Measurements from ENCODE around the gene TBPL1. TPM values are rescaled to one million over a fixed set of nuclear protein-coding genes. Genes with fewer than 3 reads are reported as not detected.
"Not testable (repeated sequence)": the region's sequence is repeated elsewhere in the genome, so short reads cannot be mapped to it uniquely, and the experiment has no call there.

TBPL1 gene
- total RNA-seq, result 37.2 and 40.0 TPM in 2 replicates

- Mint-ChIP-seq H3K9me3 (no peaks in the 10 kb centered on the region), H3K27me3 (peaks cover 10% of the 10 kb centered on the region), H3K27ac (peak within 1 kb of the TSS; percentile 89), H3K4me1 (peaks cover 39% of the 10 kb centered on the region), H3K4me3 (peak within 1 kb of the TSS; percentile 98), H3K36me3 (ENCODE audit: low read depth) (peaks cover 11% of the 10 kb centered on the region)
- DNase-seq, result peak; percentile 95
- intact Hi-C loops (cut with micrococcal nuclease), result loop anchor here (2.0 to 10.0 kb wide), 6 partner anchors 14 to 1138 kb away; partner anchors contain the start of gene RPS12
Observed at GRCh38 chr6:133952815-133953633, at the start of gene TBPL1. TBPL1 (plus strand) TSS chr6:133953224; CDS start chr6:133980126, 26,902 bp downstream.

DNA sequence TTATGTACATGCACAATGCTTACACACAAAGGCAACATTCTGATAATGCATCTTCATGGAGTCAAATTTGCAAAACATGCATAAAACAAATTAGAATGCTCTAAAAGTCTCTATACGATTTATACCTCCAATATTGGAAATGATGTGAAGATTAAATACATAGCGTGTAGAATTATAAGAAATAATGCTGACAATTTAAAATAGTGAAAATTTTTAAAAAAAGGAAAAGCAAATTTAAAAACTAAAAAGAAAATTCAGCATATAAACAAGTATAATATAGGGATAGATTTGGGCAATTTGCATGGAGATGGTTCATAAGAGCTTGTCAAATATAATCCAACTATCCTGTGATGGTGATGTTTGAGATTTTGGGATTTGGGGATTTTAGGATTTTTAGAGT, 49.2 kb upstream of the TBPL1 start:
- no peak for DNase-seq
- intact Hi-C loops (cut with micrococcal nuclease), result no loop called here
- Mint-ChIP-seq H3K27me3 (peaks cover 51% of the 10 kb centered on the region), H3K9me3 (no peaks in the 10 kb centered on the region), H3K4me3 (no peak overlapping the region), H3K27ac (no peak overlapping the region), H3K4me1 (no peaks in the 10 kb centered on the region), H3K36me3 (ENCODE audit: low read depth) (no peaks in the 10 kb centered on the region)

- Mint-ChIP-seq H3K27me3 (peaks cover 52% of the 10 kb centered on the region), H3K9me3 (no peaks in the 10 kb centered on the region), H3K36me3 (ENCODE audit: low read depth) (no peaks in the 10 kb centered on the region), H3K4me3 (no peak overlapping the region), H3K4me1 (no peaks in the 10 kb centered on the region), H3K27ac (no peak overlapping the region)
- DNase-seq, result no peak
- intact Hi-C loops (cut with micrococcal nuclease), result no loop called here
Observed at GRCh38 chr6:133906050-133906449, 47.0 kb upstream of the TBPL1 start.

DNA sequence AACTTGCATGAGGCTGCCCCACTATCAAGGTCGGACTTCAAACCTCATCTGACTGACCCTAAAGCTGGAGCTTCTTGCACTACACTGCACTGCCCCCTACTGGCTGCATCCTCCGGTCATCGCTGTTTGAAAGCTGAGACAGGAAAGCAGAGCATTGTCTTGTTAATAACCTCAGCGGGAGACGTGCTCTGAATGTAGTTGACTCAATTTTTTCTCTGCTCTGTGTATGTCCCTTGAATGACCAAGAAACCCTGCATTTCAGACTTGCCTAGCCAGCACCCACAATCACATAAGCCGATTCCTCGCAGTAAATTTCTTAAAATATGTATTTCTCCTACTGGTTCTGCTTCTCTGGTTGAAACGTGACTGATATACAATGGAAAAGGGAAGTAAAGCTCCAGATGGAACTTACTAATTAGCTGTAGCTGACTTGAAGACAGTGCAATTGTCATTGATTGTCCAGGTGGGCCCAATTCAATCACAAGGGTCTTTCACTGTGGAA, 36.3 kb upstream of the TBPL1 start:
- peak; percentile 91 for DNase-seq
- Mint-ChIP-seq H3K27ac (no peak overlapping the region), H3K27me3 (peaks cover 29% of the 10 kb centered on the region), H3K9me3 (no peaks in the 10 kb centered on the region), H3K4me3 (no peak overlapping the region), H3K36me3 (ENCODE audit: low read depth) (no peaks in the 10 kb centered on the region), H3K4me1 (peaks cover 3% of the 10 kb centered on the region)
- intact Hi-C loops (cut with micrococcal nuclease), result loop anchor here (1.0 kb wide), 2 partner anchors 79 to 347 kb away; no protein-coding TSS in a partner anchor

DNA sequence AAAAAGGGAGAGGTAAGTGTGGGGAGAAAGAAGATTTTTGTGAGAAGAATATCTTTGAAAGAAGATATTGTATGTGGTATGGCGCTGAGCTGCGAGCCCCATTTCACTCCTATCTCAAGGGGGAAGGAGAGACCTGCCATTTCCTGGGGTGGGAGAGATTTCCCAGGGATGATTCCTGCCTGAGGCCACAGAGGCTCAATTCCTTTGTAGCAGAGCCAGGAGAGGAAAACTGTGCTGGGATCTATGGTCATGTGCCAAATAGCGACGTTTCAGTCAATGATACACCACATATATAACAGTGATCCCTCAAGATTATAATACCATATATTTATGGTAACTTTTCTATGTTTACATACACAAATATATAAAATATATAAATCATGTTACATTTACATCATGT, 35.2 kb upstream of the TBPL1 start:
- peaks cover 25% of the 10 kb centered on the region for H3K27me3 Mint-ChIP-seq
- peaks cover 3% of the 10 kb centered on the region for H3K4me1 Mint-ChIP-seq
- intact Hi-C loops (cut with micrococcal nuclease), result no loop called here
- DNase-seq, result no peak
- no peak overlapping the region for H3K27ac Mint-ChIP-seq
- no peaks in the 10 kb centered on the region for H3K36me3 Mint-ChIP-seq (ENCODE audit: low read depth)
- H3K4me3 Mint-ChIP-seq, result no peak overlapping the region
- H3K9me3 Mint-ChIP-seq, result no peaks in the 10 kb centered on the region

DNA sequence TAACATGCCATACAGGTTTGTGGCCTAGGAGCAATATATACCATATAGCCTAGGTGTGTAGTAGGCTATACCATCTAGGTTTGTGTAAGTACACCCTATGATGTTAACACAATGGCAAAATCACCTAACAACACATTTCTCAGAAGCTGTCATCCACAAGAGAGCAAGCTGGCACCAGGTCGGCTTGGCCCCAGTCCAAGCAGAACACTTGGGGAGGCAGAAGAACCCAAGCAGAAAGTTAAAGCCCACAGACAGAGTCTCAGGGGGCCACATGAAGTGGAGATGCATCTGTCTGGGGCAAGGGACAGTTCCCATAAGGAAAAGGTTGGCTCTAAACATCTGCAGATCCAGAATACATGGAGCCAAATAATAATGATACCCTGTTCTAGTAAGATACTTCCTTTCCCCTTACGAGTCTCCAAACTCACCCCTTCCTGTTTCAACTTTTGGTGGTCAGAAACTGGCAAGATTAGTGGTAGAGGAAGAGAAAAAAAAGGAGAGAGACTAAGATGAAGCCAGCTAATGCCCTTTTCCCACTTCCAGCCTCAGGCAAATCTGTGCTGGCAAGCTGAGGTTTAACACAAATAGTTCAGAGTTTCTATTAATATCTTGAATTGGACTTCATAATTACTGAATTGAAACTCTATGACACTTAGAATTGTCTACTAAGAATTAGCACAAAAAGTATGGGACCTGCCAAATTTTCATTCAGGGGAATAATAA, 34.7 kb upstream of the TBPL1 start:
- H3K9me3 Mint-ChIP-seq, result no peaks in the 10 kb centered on the region
- no peak for DNase-seq
- H3K36me3 Mint-ChIP-seq (ENCODE audit: low read depth), result no peaks in the 10 kb centered on the region
- H3K4me1 Mint-ChIP-seq, result peaks cover 3% of the 10 kb centered on the region
- no peak overlapping the region for H3K4me3 Mint-ChIP-seq
- intact Hi-C loops (cut with micrococcal nuclease), result no loop called here
- peaks cover 20% of the 10 kb centered on the region for H3K27me3 Mint-ChIP-seq
- H3K27ac Mint-ChIP-seq, result no peak overlapping the region

- H3K9me3 Mint-ChIP-seq, result no peaks in the 10 kb centered on the region
- no peak overlapping the region for H3K4me3 Mint-ChIP-seq
- intact Hi-C loops (cut with micrococcal nuclease), result no loop called here
- H3K4me1 Mint-ChIP-seq, result peaks cover 3% of the 10 kb centered on the region
- DNase-seq, result no peak
- no peaks in the 10 kb centered on the region for H3K36me3 Mint-ChIP-seq (ENCODE audit: low read depth)
- H3K27ac Mint-ChIP-seq, result no peak overlapping the region
- peaks cover 20% of the 10 kb centered on the region for H3K27me3 Mint-ChIP-seq
Observed at GRCh38 chr6:133919362-133919761, 33.7 kb upstream of the TBPL1 start.

DNA sequence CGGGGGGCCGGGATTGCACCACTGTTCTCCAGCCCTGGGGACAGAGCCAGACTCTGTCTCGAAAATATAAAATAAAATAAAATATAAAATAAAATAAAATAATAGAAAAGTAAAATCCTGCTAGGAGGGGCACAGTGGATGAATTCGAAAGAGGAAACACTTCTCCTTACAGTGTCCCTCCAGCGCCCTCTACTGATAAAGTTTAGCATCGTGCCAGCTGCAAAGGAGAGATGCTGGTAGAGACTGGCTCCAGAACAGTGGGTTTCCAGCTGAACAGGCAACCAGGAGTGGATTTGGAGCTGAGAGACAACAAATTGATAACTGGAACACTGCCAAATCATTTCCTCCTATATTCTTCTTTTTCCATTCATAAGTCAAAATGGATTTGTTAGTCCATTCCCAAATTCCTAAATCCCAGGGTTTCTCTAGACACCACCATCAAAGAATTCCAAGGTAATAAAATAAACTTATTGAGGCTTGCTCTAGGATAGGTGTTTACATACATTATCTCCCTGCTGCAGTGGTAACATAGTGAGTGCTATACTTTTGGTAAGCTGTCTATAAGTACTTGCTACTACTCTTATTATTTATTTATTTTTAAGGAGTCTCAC, 31.7 kb upstream of the TBPL1 start:
- no peak overlapping the region for H3K4me3 Mint-ChIP-seq
- peak; percentile 92 for DNase-seq
- no peak overlapping the region for H3K27ac Mint-ChIP-seq
- no peaks in the 10 kb centered on the region for H3K36me3 Mint-ChIP-seq (ENCODE audit: low read depth)
- intact Hi-C loops (cut with micrococcal nuclease), result no loop called here
- H3K27me3 Mint-ChIP-seq, result peaks cover 22% of the 10 kb centered on the region
- peaks cover 3% of the 10 kb centered on the region for H3K4me1 Mint-ChIP-seq
- no peaks in the 10 kb centered on the region for H3K9me3 Mint-ChIP-seq

GRCh38 chr6:133923938-133924593, 29.0 kb upstream of the TBPL1 start:
- H3K27me3 Mint-ChIP-seq, result peaks cover 35% of the 10 kb centered on the region
- no peak overlapping the region for H3K4me3 Mint-ChIP-seq
- H3K9me3 Mint-ChIP-seq, result no peaks in the 10 kb centered on the region
- no peak overlapping the region for H3K27ac Mint-ChIP-seq
- DNase-seq, result peak; percentile 86
- H3K4me1 Mint-ChIP-seq, result no peaks in the 10 kb centered on the region
- no peaks in the 10 kb centered on the region for H3K36me3 Mint-ChIP-seq (ENCODE audit: low read depth)
- intact Hi-C loops (cut with micrococcal nuclease), result loop anchor here (1.0 to 2.0 kb wide), 4 partner anchors 29 to 173 kb away; partner anchors contain the start of gene TBPL1

- Mint-ChIP-seq H3K27me3 (peaks cover 41% of the 10 kb centered on the region), H3K9me3 (peaks cover 14% of the 10 kb centered on the region)
- DNase-seq; H3K4me3 Mint-ChIP-seq; intact Hi-C loops (cut with micrococcal nuclease); H3K4me1 Mint-ChIP-seq; H3K27ac Mint-ChIP-seq; H3K36me3 Mint-ChIP-seq (ENCODE audit: low read depth): not testable (repeated sequence)
Observed at GRCh38 chr6:133931221-133931620, 21.8 kb upstream of the TBPL1 start.

GRCh38 chr6:133936352-133936751, 16.7 kb upstream of the TBPL1 start:
- H3K36me3 Mint-ChIP-seq (ENCODE audit: low read depth); H3K27ac Mint-ChIP-seq; intact Hi-C loops (cut with micrococcal nuclease); H3K4me3 Mint-ChIP-seq; H3K4me1 Mint-ChIP-seq: not testable (repeated sequence)
- H3K9me3 Mint-ChIP-seq, result peaks cover 14% of the 10 kb centered on the region
- peak; percentile 29 for DNase-seq
- H3K27me3 Mint-ChIP-seq, result peaks cover 41% of the 10 kb centered on the region

GRCh38 chr6:133937909-133938308, 15.1 kb upstream of the TBPL1 start:
- no peak for DNase-seq
- Mint-ChIP-seq H3K27ac (no peak overlapping the region), H3K9me3 (peaks cover 14% of the 10 kb centered on the region), H3K36me3 (ENCODE audit: low read depth) (no peaks in the 10 kb centered on the region), H3K27me3 (peaks cover 37% of the 10 kb centered on the region), H3K4me1 (no peaks in the 10 kb centered on the region), H3K4me3 (no peak overlapping the region)
- intact Hi-C loops (cut with micrococcal nuclease), result no loop called here

DNA sequence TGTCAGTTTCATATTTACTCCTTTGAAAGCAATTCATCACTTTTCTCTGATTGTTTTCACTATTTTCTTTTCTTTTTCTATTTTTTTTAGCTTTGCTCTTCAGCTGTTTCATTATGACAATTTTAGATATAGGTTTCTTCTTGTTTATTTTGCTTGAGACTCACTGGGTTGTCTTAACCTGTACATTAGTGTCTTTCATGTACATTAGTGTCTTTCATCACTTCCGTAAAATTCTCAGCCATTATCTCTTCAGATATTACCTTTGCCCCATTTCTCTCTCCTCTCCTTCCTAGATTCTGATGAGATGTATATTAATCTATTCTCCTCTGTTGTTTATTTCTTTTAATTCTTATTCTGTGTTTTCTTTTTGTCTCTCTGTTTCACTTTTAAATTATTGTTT, 14.5 kb upstream of the TBPL1 start:
- Mint-ChIP-seq H3K9me3 (peaks cover 9% of the 10 kb centered on the region), H3K36me3 (ENCODE audit: low read depth) (no peaks in the 10 kb centered on the region), H3K27ac (no peak overlapping the region), H3K27me3 (peaks cover 33% of the 10 kb centered on the region), H3K4me1 (no peaks in the 10 kb centered on the region), H3K4me3 (no peak overlapping the region)
- intact Hi-C loops (cut with micrococcal nuclease), result no loop called here
- no peak for DNase-seq

All from activated CD4-positive, alpha-beta T cell treated with anti-CD3 and anti-CD28 coated beads, Interleukin-2, amount 10 ng/mL, durations not matched to agents 24 days and 14 days (primary cell).